ENCODE measurements around the gene DEFB127. TPM values are rescaled to one million over a fixed set of nuclear protein-coding genes. Genes with fewer than 3 reads are reported as not detected.
"Not testable (repeated sequence)": the region's sequence is repeated elsewhere in the genome, so short reads cannot be mapped to it uniquely, and the experiment has no call there.

Gene DEFB127, protein sequence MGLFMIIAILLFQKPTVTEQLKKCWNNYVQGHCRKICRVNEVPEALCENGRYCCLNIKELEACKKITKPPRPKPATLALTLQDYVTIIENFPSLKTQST
- total RNA-seq, result not detected in 2 replicates

DNA sequence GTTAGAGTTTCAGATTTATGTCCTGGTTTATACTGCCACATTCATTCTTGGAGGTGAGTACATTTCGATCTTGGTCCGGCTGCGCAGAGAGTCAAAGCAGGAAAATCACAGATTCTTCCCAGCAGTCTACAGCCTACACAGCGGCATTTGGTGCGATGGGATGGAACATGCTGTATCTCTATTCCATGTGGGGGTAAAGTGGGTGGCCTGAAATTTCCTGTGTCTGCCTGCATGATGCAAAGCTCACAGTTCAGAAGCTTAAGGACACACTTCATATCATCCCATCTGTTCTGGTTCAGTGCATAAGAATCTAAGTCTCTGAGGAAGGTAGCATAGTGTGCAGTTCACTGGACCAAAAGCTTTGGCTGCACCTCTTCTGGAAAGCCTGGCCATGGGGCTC is at the start of gene DEFB127:
Gene DEFB127, plus strand, starts transcription at position 301 of the 400 bp plus-strand sequence. Its CDS starts 91 bp downstream, at position 392.
- DNase-seq (ENCODE audit: low read depth), result no peak

DNA sequence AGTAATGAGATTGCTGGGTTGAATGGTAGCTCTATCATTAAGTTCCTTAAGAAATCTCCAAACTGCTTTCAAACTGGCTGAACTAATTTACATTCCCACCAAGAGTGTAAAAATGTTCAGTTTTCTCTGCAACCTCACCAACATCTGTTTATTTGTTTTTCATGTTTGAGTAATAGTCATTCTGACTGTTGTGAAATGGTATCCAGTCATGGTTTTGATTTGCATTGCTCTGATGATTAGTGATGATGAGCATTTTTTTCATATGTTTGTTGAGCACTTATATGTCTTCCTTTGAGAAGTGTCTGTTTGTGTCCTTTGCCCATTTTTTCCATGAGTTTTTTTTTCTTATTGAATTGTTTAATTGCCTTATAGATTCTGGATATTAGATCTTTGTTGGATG is 44.9 kb upstream of the DEFB127 start:
- DNase-seq (ENCODE audit: low read depth), result no peak

DNA sequence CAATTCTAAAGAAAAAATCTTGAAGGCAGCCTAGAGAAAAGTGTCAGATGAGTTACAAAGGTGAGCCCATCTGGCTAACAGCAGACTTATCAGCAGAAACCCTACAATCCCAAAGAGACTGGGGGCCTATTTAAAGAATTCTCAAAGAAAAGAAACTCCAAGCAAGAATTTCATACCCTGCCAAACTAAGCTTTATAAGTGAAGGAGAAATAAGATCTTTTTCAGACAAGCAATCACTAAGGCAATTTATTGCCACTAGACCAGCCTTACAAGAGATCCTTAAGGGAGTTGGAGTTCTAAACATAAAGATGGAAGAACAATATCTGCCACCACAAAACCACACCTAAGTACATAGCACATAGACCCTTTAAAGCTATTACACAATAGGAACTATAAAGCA is 39.7 kb upstream of the DEFB127 start:
- no peak for DNase-seq (ENCODE audit: low read depth)

DNA sequence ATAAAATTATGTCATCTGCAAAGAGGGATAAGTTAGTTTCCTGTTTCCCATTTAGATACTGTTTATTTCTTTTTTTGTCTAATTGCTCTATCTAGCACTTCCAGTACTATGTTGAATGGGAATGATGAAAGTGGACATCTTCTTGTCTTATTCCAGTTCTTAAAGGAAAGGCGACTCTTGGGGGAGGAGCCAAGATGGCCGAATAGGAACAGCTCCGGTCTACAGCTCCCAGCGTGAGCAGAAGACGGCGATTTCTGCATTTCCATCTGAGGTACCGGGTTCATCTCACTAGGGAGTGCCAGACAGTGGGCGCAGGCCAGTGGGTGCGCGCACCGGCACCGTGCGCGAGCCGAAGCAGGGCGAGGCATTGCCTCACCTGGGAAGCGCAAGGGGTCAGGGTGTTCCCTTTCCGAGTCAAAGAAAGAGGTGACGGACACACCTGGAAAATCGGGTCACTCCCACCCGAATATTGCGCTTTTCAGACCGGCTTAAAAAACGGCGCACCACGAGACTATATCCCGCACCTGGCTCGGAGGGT is 27.4 kb upstream of the DEFB127 start:
- DNase-seq (ENCODE audit: low read depth), result not testable (repeated sequence)

DNA sequence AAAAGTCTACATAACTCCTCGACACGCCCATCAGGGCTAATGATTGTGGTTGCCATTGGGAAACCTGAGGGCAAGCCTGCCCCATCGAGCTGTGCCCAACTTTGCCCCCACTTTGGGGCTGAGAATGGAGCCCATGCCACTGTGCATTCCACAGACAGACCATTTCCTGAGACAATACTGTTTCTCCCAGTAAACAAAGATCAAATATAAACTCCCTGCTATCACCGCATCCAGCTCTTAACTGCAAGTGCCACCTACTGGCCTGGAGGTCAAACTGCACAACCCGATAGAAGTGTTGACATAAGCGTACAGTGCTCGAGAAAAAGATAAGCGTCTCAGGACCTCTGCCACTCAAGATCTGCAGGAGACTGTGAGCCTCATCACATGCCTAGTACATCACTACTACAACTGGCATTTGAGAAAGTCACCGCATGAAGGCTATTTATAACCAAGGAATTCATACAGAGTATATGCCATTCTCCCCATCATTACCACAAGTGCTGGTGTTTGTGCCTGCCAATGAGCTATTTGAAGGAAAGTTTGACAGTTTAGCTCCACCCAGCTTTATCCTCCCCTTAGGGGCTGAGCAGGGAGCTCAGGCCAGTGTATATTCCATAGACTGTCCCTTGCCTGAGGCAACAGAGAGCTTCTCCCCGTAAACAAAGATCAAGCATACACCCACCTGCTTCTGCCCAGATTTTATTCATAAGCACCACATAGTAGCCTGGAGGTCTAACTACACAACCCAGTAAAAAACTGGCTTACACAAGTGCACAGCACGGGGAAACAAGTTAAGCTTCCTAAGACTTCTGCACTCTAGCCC is 19.4 kb upstream of the DEFB127 start:
- no peak for DNase-seq (ENCODE audit: low read depth)

DNA sequence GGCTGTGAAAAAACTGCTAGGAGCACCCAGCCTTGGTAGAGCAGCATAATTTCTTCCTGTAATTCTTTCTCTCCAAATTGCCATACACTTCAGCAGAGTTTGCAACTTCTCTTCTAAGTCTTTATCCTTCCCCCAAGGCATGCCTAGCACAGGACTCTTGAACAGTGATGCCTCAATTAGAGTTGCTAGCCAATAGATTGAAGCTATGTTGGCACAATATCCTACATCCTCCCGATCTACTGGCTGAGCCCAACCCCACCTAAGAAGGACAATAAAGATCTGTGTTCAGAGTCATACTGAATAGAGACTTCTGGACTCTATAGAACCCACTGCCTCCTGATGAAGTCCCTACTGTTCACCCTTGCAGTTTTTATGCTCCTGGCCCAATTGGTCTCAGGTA is 15.0 kb upstream of the DEFB127 start, which contains the start of gene DEFB126:
Gene DEFB126, plus strand, starts transcription at position 301 of the 400 bp plus-strand sequence. Its CDS starts 39 bp downstream, at position 340.
- DNase-seq (ENCODE audit: low read depth), result no peak

DNA sequence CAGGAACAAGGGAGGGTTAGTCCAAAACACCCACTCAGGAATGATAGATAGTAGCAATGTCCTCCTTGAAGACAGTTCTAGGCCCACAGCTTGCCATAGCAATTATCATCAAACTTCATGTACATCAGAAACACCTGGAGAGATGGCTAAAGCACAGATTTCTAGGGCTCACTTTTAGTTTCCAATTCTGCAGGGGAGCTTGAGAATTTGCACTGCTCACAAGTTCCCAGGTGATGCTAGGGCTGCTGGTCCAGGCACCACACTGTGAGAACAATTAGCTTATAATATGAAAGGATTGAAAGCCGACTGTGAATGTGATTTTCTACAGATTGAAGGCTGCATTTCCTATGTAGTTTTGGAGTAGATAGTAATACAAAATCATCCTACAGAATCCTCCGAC is 11.4 kb upstream of the DEFB127 start:
- DNase-seq (ENCODE audit: low read depth), result no peak

DNA sequence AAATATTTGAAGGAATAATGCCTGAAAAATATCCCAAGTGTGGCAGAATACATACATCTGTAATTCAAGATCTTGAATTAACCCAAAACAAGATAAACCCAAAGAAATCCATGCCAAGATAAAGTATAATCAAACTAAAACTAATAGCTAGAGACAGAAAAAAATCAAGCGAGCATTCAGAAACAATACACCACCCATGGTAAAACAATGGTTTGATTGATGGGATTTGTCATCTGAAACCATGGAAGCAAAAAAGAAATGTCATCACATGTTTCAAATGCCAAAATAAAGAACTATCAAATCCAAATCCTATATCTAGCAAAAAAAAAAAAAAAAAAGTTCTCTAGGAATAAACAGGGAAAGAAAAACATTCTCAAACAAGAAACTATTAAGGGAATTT is 5.1 kb upstream of the DEFB127 start:
- no peak for DNase-seq (ENCODE audit: low read depth)

DNA sequence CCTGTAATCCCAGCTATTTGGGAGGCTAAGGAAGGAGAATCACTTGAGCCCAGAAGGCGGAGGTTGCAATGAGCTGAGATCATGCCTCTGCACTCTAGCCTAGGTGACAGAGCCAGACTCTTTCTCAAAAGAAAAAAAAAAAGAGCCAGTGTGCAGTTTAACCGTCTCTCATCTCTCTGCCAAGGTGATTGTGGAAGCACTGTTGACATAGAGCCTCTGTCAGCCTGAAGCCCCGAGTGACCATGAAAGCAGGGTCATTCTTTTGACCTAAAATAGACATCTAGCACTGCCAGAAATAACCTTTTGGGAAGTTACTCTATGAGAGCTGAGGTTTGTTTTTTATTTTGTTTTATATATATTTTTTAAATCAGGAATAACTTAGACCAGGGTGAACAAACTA is 7.4 kb downstream of the DEFB127 start:
- no peak for DNase-seq (ENCODE audit: low read depth)

DNA sequence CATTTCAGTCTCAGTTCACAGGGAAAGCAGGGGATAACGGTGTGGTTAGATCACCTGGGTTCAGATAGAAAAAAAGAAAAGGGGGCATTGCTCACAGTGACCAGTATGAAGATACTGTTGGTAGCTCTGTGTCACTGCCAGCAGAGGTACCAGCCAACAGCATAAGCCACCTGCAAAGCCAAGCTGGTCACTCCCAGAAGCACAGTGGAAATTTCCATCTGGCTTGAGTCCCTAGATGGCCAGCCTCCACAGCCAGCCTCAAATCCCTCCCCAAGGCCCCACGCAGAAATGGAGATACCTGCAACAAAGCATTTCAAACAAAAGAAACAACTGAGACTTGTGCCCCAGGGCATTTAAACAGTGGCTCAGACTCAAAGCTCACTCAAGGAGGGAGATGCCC is 11.6 kb downstream of the DEFB127 start:
- no peak for DNase-seq (ENCODE audit: low read depth)

DNA sequence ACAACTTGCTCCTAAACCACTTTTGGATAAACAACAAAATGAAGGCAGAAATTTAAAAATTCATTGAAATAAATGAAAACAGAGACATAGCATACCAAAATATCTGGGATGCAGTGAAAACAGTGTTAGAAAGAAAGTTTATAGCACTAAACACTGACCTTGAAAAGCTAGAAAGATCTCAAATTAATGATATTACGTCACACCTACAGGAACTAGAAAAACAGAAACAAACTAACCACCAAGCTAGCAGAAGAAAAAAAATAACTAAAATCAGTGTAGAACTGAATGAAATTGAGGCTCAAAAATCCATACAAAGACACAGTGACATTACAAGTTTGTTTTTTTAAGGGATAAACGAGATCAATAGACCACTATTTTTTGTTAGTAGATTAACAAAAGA is 27.0 kb downstream of the DEFB127 start:
- DNase-seq (ENCODE audit: low read depth), result no peak

DNA sequence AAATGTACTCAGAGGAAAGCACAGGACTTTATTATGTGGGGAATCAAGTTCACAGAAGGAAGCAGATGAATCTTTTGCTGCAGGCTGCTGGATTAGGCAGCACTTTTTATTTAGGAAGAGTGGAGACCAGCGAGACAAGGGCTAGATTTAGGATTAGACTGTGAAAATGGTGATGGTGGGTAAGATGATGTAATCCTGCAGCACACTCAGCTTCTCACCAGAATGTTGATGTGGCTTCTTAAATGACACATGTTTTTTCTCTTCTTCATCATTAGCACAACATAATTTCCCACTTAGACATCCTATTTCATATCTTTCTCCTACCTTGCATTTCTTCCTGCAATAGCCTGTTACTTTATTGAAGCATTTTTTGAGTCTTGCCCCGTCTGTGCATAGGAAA is 30.5 kb downstream of the DEFB127 start:
- DNase-seq (ENCODE audit: low read depth), result no peak

DNA sequence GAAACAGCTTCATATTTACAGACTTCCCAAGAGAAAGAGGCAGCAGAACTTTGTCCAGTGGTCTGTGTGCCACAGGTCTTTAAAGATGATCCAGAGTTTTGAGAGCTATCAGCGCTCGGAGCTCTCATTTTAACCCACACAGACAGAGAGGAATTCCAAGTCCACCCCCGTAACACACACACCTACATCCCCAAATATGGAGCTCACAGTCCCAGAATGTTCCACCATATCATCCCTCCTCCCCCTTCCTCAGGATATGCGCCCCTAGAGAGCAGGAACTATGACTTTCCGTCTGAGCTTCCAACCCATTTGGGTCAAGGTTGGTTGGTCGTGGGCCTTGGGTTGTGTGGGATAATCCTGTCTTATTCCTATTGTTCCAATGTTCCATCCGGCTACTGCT is 32.4 kb downstream of the DEFB127 start, which contains the start of gene DEFB128:
Gene DEFB128, minus strand, starts transcription at position 101 of the 400 bp plus-strand sequence. Its CDS starts 88 bp downstream, at position 13.
- DNase-seq (ENCODE audit: low read depth), result no peak

DNA sequence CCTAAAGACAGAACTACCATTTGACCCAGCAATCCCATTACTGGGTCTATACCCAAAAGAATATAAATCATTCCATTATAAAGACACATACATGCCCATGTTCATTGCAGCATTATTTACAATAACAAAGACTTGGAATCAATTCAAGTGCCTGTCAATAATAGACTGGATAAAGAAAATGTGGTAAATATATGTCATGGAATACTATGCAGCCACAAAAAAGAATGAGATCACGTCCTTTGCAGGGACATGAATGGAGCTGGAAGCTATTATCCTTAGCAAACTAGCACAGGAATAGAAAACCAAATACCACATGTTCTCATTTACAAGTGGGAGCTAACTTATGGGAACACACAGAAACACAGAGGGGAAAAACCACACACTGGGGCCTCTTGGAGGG is 41.0 kb downstream of the DEFB127 start:
- DNase-seq (ENCODE audit: low read depth), result no peak

DNA sequence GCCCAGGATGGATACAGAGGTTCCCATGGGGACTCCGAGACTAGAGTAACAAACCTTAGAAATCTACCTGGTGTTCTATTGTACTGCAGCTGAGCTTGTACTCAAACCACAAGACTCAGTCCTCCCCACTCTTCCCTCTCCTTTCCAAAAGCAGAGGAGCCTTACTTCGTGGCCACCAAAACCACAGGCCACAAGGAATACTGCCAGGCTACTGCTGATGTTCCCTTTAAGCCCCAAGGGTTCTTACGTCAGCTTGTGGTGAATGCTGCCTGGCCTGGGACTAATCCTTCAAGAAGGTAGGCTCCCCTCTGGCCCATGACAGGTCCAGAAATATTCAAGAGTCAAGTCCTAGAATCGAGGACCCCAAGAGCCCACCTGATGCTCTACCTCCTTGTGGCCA is 42.7 kb downstream of the DEFB127 start:
- DNase-seq (ENCODE audit: low read depth), result no peak

DNA sequence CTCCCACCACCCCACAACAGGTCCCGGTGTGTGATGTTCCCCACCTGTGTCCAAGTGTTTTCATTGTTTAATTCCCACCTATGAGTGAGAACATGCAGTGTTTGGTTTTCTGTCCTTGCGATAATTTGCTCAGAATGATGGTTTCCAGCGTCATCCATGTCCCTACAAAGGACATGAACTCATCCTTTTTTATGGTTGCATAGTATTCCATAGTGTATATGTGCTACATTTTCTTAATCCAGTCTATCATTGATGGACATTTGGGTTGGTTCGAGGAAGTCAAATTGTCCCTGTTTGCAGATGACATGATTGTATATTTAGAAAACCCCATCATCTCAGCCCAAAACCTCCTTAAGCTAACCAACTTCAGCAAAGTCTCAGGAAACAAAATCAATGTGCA is 46.4 kb downstream of the DEFB127 start:
- not testable (repeated sequence) for DNase-seq (ENCODE audit: low read depth)

Other genes starting within 250 kb of the DEFB127 start
- gene DEFB125, start 69.8 kb upstream of the DEFB127 start, total RNA-seq, result not detected in 2 replicates
- gene DEFB126, start 14.9 kb upstream of the DEFB127 start, total RNA-seq, result not detected in 2 replicates
- gene DEFB128, start 32.3 kb downstream of the DEFB127 start, total RNA-seq, result not detected in 2 replicates
- gene DEFB129, start 69.8 kb downstream of the DEFB127 start, total RNA-seq, result not detected in 2 replicates
- not detected in 2 replicates for gene DEFB132, start 100.3 kb downstream of the DEFB127 start, total RNA-seq
- 1.9 and 8.5 TPM in 2 replicates for gene C20orf96, start 133.3 kb downstream of the DEFB127 start, total RNA-seq
- gene ZCCHC3, start 140.1 kb downstream of the DEFB127 start, total RNA-seq, result 6.6 and 14.4 TPM in 2 replicates
- 2.6 and 12.7 TPM in 2 replicates for gene SOX12, start 168.1 kb downstream of the DEFB127 start, total RNA-seq
- 23.8 and 77.9 TPM in 2 replicates for gene NRSN2, start 189.7 kb downstream of the DEFB127 start, total RNA-seq
- gene TRIB3, start 223.3 kb downstream of the DEFB127 start, total RNA-seq, result 22.0 and 114 TPM in 2 replicates